ENCODE data around the gene ALX4.

ALX4 gene

GRCh38 chr11:44335052-44335760 lies 25.3 kb upstream of the ALX4 start:
- no peak for DNase-seq

- DNase-seq = no peak
These were observed 24.5 kb upstream of the ALX4 start for GRCh38 chr11:44334356-44335004.

- DNase-seq = no peak
These were observed 23.6 kb upstream of the ALX4 start for GRCh38 chr11:44333271-44334218.

GRCh38 chr11:44332665-44333064 lies 22.7 kb upstream of the ALX4 start:
- DNase-seq = no peak

- DNase-seq = no peak
These were observed 19.7 kb upstream of the ALX4 start for GRCh38 chr11:44329472-44330230.

- DNase-seq = no peak
These were observed 18.3 kb upstream of the ALX4 start for GRCh38 chr11:44328138-44328660.

- no peak for DNase-seq
These were observed 17.8 kb upstream of the ALX4 start for GRCh38 chr11:44327730-44328129.

- DNase-seq = no peak
These were observed 16.9 kb upstream of the ALX4 start for GRCh38 chr11:44326615-44327475.

- no peak for DNase-seq
These were observed 15.8 kb upstream of the ALX4 start for GRCh38 chr11:44325698-44326097.

GRCh38 chr11:44324749-44325525 lies 15.0 kb upstream of the ALX4 start:
- no peak for DNase-seq

- no peak for DNase-seq
These were observed 14.3 kb upstream of the ALX4 start for GRCh38 chr11:44324222-44324621.

- DNase-seq = no peak
These were observed 12.3 kb upstream of the ALX4 start for GRCh38 chr11:44322243-44322642.

GRCh38 chr11:44321059-44321458 lies 11.1 kb upstream of the ALX4 start:
- no peak for DNase-seq

GRCh38 chr11:44320289-44320973 lies 10.5 kb upstream of the ALX4 start:
- DNase-seq = no peak

- no peak for DNase-seq
These were observed 9.8 kb upstream of the ALX4 start for GRCh38 chr11:44319552-44320288.

- DNase-seq = no peak
These were observed 9.2 kb upstream of the ALX4 start for GRCh38 chr11:44319170-44319551.

- DNase-seq = no peak
These were observed 8.4 kb upstream of the ALX4 start for GRCh38 chr11:44318369-44318768.

GRCh38 chr11:44316659-44317240 lies 6.8 kb upstream of the ALX4 start:
- DNase-seq = no peak
